Fibroblast of villous mesenchyme (primary cell): ENCODE data around the gene ZSCAN5A. TPM values are rescaled to one million over a fixed set of nuclear protein-coding genes. Genes with fewer than 3 reads are reported as not detected.
A peak's percentile ranks its signal among the peaks of the same experiment; 100 is the strongest.
"Not testable (repeated sequence)": the region's sequence is repeated elsewhere in the genome, so short reads cannot be mapped to it uniquely, and the experiment has no call there.

Experiments
- DNase-seq: peaks from one replicate; pipeline ENCODE4 v3.0.0-alpha.2; 2010; ENCODE audit warnings: low read depth
- H3K4me3 ChIP-seq: 2 replicates; pipeline ENCODE4 v1.5.1; 2011; ENCODE audit warnings: low read depth, mild to moderate bottlenecking, low read length
- total RNA-seq: library from RNA; depleted of rRNA; stranded (reverse); fragments of >200 nt; gene quantifications from 2 replicates; pipeline ENCODE4 v1.2.3, GENCODE V29; 2012
- TF ChIP-seq, protein P1 (sequence below): IDR thresholded peaks from 2 replicates; pipeline ENCODE4 v1.5.1; 2012; ENCODE audit warnings: low read depth, mild to moderate bottlenecking, low read length; ENCODE audit not compliant: insufficient read depth

Gene ZSCAN5A
- total RNA-seq, 1 donor, result 6.5 TPM

GRCh38 chr19:56266051-56266450, 48.6 kb downstream of the ZSCAN5A start:
- H3K4me3 ChIP-seq, result no peak overlapping the region
- DNase-seq, result no peak
- TF ChIP-seq, protein P1, sequence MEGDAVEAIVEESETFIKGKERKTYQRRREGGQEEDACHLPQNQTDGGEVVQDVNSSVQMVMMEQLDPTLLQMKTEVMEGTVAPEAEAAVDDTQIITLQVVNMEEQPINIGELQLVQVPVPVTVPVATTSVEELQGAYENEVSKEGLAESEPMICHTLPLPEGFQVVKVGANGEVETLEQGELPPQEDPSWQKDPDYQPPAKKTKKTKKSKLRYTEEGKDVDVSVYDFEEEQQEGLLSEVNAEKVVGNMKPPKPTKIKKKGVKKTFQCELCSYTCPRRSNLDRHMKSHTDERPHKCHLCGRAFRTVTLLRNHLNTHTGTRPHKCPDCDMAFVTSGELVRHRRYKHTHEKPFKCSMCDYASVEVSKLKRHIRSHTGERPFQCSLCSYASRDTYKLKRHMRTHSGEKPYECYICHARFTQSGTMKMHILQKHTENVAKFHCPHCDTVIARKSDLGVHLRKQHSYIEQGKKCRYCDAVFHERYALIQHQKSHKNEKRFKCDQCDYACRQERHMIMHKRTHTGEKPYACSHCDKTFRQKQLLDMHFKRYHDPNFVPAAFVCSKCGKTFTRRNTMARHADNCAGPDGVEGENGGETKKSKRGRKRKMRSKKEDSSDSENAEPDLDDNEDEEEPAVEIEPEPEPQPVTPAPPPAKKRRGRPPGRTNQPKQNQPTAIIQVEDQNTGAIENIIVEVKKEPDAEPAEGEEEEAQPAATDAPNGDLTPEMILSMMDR, result no peak

DNA sequence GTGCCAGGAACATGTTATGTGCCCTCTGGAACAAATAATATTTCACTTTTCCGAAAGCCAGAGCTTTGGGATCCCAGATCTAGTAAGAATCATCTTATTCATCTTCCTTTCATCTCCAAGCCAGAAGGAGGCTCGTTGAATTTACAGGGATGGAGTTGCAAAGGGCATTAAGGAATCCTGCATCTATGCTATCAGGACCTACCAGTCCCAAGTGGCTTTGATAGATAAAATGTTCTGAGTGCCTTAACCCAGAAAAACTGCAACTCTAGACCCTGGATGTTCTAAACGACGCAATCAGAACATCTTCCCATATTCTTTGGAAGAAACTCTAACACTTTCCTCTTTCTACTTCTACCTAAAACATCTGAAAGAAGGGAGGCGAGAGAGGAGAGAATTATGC, 51.3 kb downstream of the ZSCAN5A start:
- H3K4me3 ChIP-seq, result no peak overlapping the region
- DNase-seq, result no peak
- TF ChIP-seq, protein P1, result no peak

GRCh38 chr19:56261932-56262331, 52.7 kb downstream of the ZSCAN5A start:
- H3K4me3 ChIP-seq, DNase-seq: not testable (repeated sequence)

DNA sequence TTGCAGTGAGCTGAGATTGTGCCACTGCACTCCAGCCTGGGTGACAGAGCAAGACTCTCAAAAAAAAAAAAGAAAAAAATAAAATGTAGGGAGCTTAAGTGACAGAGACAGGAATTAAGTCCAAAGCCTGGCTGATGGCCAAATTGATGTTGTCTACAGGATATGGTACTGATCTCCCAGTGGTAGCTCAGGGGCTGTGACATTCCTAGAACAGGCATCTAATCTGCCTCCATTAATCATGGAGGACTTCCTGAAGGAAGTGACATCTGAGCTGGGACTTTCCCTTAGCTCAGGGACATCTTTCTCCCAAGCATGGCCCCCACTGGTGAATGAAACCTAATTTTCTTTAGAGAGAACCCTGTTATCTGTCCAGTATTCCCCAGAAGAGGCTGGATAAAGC, 53.5 kb downstream of the ZSCAN5A start:
- no peak for DNase-seq
- TF ChIP-seq, protein P1, result no peak
- H3K4me3 ChIP-seq, result no peak overlapping the region

DNA sequence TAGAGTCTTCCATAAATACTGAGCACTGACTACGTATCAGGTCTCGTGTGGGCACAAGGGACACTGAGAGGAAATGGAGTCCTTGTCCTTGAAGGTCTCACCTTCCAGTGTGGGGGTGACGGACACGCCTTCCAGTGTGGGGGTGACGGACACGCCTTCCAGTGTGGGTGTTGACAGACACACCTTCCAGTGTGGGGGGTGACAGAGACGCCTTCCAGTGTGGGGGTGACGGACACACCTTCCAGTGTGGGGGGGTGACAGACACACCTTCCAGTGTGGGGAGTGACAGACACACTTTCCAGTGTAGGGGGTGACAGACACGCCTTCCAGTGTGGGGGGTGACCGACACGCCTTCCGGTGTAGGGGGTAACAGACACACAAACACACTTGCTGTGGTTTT, 56.4 kb downstream of the ZSCAN5A start:
- no peak overlapping the region for H3K4me3 ChIP-seq
- no peak for DNase-seq
- TF ChIP-seq, protein P1, result no peak

DNA sequence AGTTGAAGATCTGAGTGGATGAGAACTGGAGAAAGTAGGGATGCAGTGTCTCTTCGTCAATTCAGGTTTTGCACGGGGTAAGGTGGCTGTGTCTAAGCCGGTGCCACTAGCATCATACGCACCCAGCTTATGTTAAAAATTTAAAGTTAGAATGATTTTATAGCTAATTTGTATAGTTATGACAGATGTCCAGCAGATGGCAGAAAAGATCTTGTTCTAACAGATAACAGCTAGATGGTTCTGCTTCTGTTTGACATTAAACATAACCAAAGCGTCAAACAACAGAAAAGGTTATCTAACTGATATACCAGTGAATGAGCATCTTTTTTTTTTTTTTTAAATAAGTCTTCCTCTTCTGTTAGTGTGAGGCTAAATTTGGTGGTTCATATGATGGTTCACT, 60.9 kb downstream of the ZSCAN5A start:
- TF ChIP-seq, protein P1, result peak; percentile 42
- no peak overlapping the region for H3K4me3 ChIP-seq
- DNase-seq, result peak; percentile 70

DNA sequence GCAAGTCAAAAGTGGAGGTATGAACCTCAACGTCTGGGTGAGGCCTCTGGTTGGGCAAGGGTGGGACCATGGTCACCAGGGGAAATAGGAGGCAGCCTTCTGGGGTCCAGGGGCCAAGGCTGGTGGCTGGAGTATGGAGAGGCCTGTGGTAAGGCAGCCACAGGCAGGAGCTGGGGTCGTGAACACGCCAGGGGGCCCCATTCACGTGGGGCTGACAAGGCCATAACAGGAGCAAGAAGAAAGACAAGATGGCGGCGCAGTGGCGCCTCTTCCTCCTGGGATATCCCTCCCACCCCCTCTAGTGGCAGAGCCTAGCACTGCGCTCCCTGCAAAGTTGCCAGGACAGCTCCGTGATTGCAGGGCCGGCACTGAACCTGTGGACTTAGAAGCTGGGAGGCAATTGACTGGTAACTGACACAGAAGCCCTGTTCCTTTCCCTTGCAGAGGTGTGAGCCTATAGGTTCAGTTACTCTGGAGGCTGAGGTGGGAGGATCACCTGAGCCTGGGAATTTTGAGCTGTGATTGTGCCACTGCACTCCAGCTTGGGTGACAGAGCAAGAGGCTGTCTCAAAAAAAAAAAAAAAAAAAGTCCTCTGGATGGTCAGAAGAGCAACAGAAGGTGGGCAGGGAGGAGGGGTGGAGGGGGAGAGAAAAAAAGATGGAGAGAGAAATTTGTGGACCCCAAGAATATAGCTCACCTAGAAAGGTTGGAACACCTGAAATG, 61.8 kb downstream of the ZSCAN5A start:
- TF ChIP-seq, protein P1, result peak; percentile 97
- H3K4me3 ChIP-seq, result no peak overlapping the region
- peak; percentile 64 for DNase-seq

DNA sequence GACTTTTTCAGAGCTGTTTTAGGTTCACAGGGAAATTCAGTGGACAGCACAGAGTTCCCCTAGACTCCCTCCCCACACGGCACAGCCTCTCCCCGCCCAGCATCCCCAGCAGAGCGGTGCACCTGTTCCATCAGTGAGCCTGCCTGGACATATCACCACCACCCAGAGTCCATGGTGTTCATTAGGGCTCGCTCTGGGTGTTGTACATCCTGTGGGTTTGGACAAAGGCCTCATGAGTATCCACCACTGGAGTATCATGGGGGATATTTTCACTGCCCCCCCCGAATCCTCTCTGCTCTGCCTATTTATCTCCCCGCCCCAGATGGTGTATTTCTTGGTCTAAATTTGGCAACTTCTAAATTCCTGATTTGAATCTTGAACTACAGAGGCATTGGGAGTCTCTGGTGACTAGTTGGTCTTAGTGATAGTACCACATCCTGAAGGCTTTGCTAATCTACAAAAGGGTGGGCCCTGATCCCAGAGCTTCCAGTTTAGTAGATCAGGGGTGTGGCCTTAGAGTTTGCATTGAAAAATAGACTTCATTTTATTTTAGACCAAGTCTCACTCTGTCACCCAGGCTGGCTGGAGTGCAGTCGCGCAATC, 65.8 kb downstream of the ZSCAN5A start:
- H3K4me3 ChIP-seq, DNase-seq: not testable (repeated sequence)

- DNase-seq, H3K4me3 ChIP-seq: not testable (repeated sequence)
Measured at GRCh38 chr19:56245764-56246163, 68.9 kb downstream of the ZSCAN5A start.
